ENCODE measurements around the gene ASTN2. TPM values are rescaled to one million over a fixed set of nuclear protein-coding genes. Genes with fewer than 3 reads are reported as not detected.

The ASTN2 gene
- polyA plus RNA-seq, 1 donor = 4.5 TPM

GRCh38 chr9:116389541-116390302, 1025.1 kb downstream of the ASTN2 start:
- no peak for DNase-seq (ENCODE audit: low read depth)

GRCh38 chr9:116387934-116388698, 1026.7 kb downstream of the ASTN2 start:
- DNase-seq (ENCODE audit: low read depth) = no peak

DNA sequence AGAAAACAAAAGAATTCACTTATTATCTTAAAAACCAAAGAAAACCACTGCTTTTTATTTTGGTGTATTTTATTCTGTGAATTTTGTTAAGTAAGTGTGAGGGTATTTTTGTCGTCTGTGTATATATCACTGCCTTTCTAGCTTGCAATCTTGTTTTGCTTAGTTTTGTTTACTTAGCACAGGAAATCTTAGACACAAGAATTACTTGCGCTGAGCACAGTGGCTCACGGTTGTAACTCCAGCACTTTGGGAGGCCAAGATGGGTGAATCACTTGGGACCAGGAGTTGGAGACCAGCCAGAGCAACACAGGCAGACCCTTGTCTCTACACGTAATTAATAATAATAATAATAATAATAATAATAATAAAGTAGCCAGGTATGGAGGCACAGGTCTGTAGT, 1030.9 kb downstream of the ASTN2 start:
- DNase-seq (ENCODE audit: low read depth) = no peak

GRCh38 chr9:116383133-116383532, 1031.7 kb downstream of the ASTN2 start:
- DNase-seq (ENCODE audit: low read depth) = no peak

DNA sequence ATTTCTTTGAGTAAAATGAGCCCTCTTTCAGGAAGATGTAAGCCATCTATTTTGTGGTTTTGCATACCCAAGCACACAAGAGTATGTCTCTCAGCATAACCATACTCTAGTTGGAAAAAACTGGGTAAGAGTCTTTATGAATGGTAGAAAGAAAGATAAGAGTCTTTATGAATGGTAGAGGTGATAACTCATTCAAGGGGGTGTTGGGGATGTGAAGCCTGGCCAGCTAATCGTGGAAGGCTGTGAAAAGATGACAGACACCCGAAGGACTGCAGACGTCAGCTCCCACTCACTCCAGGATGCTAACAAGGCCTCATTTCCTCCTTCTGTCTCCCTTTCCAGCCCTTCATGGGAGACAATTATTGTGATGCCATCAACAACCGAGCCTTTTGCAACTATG, 1032.8 kb downstream of the ASTN2 start:
- DNase-seq (ENCODE audit: low read depth) = no peak

DNA sequence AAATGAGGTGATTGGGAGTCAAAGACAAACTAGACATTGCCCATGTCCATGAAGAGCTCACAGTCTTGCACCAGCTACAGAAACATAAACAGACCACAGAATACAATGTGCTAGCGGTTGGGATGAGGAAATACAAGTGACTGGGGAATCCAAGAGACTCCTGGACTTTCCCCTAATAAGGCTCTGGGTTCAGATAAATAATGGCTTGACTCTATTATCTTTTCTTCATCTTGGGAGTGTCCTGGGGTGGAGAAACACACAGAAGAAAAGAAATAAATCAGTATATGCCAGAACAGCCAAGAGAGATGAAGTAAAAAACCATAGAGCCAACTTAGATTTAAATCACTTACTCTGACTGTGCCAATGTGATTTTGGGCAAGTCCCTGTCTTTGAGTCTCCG, 1033.5 kb downstream of the ASTN2 start:
- DNase-seq (ENCODE audit: low read depth) = no peak

DNA sequence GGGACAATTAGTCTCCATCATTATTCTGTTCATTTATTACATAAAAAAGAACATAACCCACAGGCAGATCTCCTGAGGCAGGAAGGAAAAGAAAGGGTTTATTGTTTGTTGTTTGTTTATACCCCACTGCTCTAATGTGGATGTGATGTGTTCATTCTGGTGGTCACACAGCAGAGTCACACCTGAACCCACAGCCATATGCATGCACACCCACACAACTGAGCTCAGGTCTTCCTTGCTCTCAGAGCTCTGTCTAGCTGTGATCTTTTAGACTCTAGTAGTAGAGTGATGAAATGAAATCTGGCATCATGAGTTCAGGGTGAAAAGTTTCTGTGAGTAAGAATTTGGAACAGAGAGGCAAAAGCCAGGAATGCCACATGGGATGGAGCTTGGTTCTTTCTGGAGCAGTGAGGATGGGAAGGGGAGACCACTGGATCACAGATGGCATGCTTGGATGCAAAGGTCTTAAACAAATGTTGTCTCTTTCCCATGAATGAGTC, 1034.3 kb downstream of the ASTN2 start:
- no peak for DNase-seq (ENCODE audit: low read depth)

DNA sequence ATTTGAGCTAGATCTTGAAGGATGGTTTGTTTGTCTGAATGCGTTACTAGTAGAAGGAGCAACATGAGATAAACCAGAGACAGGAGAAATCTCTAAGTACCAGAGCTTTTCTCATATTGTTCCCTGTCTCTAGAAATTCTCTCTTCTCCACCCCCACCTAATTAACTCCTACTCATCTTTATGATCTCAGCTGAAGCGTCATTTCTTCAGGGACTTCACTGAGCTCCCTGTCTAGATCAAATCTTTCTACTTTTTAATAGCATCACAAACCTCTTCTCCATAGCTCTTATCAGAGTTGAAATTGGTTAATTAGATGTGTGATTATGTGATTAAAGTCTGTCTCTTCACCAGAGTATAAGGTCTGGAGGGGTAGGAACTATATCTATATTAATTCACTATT, 1035.0 kb downstream of the ASTN2 start:
- DNase-seq (ENCODE audit: low read depth) = no peak

DNA sequence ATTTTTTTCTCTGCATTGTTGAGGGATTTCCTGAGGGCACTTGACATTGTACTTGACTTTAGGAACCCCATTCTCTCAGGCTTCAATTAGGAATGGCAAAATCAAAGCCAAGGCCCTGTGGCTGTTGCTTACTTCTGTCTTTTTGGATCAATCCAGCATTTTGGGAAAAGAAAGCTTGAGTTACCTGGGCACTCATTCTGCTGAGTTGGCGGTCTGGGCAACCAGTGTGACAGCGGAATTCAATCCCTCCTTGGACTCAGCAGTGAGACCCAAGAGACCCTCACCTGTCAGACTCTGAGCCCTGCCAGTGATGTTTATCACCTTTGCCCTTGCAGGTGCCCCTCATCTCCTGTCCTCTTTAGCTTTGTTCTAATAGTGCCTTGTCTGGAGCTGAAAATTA, 1036.0 kb downstream of the ASTN2 start:
- no peak for DNase-seq (ENCODE audit: low read depth)

GRCh38 chr9:116377179-116377798, 1037.6 kb downstream of the ASTN2 start:
- no peak for DNase-seq (ENCODE audit: low read depth)

All from forelimb muscle (tissue), 1 donor.